HG02852 (cell line): ENCODE measurements around the gene THSD7B.
"Not testable (repeated sequence)": the region's sequence is repeated elsewhere in the genome, so short reads cannot be mapped to it uniquely, and the experiment has no call there.

ENCODE experiments used
- ATAC-seq: cut with Tn5 transposase; IDR thresholded peaks from one replicate; pipeline ENCODE4 v1.9.1; 2021; ENCODE audit warnings: mild to moderate bottlenecking, moderate library complexity; ENCODE audit not compliant: unreplicated experiment

THSD7B gene

DNA sequence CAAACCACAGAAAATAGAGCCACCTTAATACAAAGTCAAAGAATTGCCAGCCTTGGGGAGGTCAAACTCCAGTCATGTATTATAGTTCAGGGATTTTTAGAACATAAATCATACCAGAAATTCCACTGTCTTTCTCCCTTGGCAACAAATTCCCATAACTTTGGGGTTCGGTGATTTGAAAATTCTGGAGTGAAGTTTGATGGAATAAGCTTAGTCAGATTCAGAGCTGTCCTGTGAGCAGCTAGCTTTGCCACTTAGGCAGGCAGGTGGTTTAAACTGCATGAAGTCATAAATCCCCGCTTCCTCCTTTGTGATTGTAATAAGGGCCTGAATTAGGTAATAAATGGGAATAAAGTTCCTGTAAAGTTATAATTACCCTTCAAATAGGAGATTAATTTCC, 741.9 kb downstream of the THSD7B start:
- ATAC-seq: no peak

DNA sequence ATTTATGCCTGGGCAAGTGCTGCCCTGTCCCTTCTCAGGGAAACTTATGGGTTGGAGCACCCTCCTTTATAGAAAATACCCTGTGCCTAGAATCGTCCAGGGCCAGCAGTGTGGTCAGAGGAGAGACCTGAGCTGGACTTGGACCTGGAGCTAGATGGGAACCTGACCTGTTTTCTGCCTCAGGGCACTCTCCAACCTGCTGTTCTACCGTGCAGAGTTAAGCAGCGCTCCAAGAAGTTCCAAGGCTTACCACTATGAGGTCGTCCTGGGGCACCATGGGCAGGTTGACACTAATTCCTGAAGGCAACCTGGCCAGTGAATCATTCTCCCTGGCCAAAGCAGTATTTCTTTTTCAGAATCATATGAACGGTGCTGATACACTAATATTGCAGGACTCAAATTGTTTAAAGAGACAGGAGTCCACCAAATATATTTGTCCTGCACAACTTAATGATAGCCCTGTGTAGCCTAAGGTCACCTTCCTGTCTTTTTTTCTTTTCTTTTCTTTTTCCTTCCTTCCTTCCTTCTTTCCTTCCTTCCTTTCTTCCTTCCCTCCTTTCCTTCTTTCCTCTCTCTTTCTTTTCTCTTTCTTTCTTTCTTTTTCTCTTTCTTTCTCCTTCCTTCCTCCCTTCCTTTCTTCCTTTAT, 743.5 kb downstream of the THSD7B start:
- no peak for ATAC-seq

DNA sequence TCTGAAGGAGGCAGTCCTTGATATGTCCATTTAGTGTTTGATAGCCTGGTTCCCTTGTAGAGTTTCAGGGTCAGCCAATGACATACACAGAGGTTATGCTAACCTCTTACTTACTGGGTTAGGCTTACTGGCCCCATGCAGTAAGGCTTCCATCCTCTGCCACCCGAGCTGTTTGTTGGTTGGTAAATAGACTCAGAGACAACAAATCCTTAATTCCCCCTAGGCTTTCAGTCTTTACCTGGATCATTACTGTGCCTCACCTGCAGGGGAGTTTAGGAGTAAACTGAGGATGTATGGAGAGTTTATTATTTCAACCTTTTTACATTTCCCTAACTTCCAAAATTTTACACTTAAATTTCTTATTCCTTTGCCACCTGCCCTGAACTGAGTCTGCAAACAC, 746.2 kb downstream of the THSD7B start:
- no peak for ATAC-seq

DNA sequence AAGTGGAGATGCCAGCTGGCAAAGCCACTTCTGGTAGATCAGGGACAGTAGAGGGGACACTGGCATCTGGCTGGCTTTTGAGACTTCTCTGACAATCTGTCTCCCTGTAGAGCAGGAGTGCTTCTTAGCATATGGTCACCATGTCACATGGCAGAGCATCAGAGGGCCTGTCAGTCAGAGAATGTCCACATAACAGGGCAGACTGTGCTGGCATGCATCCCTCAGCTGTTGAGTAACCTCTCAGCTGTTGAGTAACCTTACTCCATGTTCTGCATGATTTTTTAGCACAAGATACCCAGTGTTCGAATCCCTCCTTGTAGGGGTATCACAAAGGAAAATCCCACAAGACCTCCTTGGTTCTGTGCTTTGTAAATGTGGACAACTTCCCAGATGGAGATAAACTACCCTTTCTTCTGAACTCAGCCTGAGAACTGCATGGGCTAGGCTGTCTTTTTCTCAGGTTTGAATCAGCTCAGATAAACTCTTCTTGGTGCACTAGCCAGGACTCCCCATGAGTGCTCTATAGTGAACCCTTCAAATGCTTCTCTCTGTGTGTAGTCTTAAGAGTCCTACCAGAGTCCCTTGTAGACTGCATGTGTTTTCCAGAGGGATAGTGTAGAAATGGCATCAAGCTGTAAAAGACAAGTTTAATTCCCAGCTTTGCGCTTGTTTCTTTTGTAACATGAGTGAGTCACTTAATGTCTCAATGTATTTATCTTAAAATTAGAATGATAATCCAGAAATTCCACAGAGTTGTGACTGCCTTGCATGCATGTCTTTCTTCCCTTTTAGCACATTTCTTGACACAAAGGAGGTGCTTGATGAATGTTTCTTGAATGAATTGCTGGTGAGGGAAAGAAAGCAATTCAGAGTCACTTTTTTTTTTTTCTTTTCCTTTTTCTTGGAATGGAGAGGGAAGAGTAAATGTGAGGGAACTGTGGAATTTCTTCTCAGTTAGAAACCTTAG, 756.6 kb downstream of the THSD7B start:
- ATAC-seq: no peak

DNA sequence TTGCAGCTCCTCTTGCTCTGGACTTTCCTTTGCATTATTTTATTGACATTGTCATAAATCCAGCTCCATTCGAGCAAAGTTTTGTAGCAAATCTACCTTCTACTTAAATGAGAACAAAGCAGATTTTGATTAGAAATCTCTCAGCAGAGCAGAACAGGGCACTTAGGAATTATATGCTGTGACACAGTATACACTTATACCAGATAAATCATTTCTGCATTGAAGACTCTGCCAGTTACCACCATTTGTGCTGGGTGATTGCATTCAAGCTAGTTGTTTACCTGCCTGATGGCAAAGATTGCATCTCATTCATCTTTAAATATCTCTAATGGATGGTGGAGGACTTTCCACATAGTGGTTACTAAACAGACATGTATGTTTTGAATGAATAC, 757.3 kb downstream of the THSD7B start:
- no peak for ATAC-seq

DNA sequence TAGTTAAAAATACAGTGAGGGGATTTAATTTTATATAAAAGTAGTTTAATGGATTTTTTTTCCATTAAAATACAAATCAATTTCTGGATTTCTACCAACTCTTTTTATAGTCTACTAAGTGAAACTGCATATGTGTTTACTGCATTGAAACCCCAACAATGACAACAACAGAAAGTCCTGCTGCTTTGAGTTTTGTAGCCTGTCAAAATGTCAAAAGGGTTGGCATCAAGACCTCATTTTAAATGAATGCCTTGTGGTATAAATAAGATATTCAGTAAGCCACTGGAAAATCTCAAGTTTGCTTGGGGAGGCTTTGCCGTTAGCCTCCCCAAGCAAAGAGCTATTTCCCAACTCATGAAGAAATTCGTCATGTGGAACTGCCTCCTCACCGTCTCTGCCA, 758.6 kb downstream of the THSD7B start:
- ATAC-seq: no peak

DNA sequence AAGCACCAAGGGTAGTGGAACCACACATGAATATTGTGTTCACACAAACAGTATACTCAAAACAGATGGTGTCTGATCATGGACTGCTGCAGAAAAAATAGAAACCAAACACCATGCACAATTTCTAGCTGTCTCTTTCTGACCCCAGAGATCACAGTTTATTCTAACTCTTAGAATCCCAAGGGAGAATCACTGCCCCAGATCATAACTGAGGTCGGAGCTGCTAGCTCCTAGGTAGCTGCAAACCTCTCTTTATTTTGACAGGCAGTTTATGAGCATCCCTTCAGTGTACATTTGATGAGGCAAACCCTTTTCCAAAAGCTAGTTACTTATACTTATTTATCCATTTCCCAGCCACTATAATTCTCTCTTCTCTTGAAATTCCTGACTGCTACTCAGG, 759.8 kb downstream of the THSD7B start:
- ATAC-seq: no peak

DNA sequence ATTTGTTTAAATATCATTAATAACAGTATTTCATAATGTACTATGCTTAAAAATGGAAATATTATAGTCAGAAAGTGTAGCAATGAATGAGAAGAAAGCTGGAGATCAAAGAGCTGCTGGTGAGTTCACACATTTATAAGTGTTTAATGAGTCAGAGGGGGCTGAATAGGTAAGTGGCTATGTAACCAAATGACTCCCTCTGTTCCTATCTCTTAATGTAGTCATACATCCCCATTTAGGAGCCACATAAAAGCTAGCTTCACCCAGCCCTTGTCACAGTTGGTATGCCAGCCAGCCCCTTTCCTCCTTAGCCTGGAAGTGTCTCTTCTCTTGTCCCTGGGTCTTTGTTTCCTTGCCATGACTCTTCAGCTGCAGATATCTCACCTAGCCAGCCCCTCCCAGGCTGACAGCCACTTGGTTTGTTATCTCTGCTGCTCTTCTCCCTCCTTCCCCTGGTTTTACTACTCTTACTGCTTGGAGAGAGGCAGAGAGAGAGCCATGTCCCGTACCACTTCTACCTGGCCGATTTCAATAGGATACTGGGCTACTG, 760.4 kb downstream of the THSD7B start:
- no peak for ATAC-seq

DNA sequence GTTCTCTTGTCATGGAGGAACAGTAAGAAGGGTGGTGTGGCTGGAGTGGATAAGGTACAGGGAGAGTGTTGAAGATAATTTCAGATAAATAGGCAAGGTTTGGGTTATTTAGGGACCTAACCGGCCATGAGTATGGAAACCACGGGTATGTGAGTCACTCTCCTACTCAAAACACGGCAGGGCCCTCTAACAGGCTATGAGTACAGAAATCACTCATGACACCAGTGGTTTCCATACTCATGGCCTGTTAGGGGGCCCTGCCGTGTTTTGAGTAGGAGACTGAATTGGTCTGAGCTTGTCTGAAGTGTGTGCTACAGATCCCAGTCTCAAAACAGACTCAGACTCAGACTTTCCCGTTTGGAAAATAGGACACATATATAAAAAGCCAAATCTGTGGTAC, 770.6 kb downstream of the THSD7B start:
- ATAC-seq: peak; percentile 64

DNA sequence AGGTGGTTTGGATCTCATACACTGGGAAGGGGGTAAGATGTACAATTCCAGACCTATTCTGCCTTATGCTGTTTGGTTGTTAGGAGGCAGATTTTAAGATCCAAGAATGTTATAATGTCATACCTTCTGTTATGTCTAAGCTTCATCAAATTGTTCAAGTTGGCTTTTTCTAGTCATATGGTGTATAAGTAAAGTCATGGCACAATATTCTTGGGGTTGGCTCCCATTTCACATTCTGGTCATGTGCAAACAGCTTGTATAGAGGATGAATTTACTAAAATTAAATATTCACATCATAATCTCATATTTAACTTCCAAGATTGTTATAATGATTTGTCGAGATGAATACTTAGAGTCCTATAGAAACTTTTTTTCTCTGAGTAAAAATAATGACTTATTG, 774.0 kb downstream of the THSD7B start:
- ATAC-seq: no peak

DNA sequence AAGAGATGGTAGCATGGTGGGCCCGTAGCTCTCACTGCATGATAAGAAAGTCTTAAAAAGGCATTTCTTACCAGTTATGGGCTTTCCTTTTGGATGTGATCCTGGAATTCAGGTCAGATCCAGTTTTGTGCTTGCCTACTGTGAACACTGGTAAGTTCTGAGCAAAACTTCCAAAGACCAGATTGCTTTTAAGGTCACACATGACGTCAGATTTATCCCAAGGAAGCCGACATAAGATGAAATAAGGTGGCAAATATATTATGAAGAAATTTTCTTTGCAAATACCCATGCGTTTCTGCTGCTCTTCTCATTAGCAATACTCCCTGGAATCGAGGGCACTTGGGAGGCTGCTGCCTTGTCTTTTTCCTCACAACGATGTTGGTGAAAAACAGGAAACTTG, 782.5 kb downstream of the THSD7B start:
- ATAC-seq: no peak

DNA sequence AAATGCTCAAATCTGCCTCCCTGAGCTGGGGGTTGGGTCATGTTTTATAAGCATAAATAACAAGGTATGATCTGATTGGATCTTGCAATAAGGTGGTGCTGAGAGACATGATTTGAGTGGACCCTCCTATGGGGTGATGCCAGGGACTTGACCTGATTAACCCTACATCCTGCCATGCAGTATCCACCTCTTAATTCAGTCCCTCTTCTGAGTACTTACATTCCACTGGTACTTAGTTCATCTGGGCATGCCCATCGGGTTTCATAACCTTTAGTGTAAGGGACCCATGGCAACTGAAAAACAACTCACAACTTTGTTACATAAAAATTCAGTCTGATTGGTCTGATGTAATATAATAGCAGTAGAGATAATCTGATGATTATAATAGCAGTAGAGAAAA, 801.0 kb downstream of the THSD7B start:
- ATAC-seq: no peak

DNA sequence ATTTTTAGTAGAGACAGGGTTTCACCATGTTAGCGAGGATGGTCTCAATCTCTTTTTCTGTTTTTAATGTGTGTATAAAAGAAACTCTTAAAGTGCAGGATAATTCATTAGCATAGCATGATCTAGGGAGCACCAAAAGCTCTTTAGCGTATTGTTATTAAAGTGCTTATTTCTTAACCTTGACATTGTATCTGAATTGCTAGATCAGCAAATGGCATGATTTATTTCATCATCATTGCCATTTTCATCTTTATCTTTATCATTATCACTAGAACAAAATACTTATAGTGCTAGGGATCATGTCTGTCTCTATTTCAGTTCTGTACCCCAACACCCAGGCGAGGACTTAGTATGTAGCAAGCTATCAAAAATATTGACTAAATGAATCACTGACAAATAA, 805.1 kb downstream of the THSD7B start:
- no peak for ATAC-seq

DNA sequence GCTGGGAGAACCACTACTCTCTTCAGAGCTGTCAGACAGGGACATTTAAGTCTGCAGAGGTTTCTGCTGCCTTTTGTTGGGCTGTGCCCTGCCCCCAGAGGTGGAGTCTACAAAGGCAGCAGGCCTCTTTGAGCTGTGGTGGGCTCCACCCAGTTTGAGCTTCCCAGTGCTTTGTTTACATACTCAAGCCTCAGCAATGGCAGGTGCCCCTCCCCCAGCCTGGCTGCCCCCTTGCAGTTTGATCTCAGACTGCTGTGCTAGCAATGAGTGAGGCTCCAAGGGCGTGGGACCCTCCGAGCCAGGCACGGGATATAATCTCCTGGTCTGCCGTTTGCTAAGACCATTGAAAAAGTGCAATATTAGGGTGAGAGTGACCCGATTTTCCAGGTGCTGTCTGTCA, 822.5 kb downstream of the THSD7B start:
- ATAC-seq: not testable (repeated sequence)

DNA sequence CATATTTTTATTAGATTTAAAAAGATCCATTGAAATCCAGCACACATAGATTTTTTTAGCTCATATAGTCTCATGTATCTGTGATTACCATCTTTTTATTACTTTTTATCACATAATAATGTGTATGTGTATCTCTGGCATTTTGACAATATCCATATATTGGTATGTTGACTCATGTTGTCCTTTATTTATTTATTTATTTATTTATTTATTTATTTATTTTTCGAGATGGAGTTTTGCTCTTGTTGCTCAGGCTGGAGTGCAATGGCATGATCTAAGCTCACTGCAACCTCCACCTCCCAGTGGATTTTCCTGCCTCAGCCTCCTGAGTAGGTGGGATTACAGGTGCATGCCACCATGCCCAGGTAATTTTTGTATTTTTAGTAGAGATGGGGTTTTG, 823.2 kb downstream of the THSD7B start:
- ATAC-seq: not testable (repeated sequence)

DNA sequence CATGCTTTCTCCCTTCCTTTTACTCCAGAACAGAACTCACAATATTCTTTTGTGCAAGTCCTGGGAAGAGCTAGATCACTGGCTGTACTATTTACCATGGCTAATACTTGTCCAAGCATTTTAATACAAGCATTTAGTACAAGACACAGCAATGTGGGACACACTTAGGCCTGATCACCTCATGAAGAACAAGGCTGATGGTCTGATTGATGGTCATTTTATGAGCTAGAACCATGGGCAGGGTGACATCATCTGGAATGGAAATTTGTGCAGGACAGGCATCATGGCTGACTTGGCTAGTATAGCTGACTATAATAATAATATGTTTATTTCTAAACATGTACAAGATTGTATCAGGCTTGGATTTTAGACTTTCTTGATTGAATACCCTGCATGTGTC, 824.8 kb downstream of the THSD7B start:
- no peak for ATAC-seq

DNA sequence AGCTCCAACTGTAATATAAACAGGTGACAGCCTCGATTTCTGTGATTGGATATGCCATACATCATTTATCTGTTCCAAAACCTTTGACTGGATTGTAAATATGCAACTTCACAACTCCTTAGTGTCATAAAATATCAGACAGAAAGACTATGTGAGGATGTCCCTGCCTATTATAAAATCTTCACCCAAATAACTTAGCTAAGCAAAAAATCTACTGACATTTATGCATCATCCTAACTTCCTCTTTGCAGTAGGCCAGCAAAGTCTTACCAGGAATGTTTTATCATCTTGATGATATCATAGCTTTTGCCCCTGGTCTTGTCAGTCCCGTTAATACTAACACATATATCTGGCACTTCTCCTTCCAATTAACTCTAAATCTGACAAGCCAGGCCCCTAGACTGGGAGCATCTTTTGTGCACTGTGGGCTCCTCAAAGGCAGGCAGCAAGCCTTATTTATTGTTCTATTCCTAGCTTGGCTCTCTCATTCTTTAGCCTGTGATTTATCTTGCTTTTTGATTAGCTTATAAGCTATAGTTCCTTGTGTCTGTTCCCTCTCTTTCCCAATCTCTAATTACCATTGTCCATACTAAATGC, 842.5 kb downstream of the THSD7B start:
- ATAC-seq: no peak

DNA sequence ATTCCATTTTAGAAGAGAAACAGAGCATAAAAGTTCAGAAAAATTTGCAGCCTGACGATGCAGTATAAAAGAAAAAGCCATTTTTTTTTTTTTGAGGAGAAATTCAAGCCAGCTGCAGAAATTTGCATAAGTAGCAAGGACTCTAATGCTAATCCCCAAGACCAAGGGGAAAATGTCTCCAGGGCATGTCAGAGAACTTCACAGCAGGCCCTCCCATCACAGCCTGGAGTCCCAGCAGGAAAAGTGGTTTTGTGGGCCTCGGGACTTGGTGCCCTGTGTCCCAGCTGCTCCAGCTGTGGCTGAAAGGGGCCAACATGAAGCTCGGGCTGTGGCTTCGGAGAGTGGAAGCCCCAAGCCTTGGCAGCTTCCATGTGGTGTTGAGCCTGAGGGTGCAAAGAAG, 873.6 kb downstream of the THSD7B start:
- no peak for ATAC-seq

DNA sequence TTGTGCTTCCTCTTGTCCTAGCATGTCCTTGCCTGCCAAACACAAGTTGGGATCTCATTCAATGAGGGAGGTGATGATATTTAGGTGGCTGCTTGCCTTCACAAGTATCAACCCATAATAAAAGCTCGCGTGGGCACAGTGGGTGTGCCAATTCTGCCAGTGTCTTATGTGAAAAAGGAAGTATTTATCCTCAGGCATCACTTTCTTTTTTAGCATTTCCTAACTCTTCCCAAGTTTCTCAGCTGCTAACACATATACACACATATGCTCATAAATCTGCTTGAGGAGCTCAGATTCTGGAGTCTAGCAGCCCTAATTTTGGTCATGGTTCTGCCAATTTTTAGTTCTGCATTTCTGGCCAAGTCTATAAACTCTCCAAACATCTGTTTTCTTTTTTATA, 879.4 kb downstream of the THSD7B start:
- ATAC-seq: no peak

DNA sequence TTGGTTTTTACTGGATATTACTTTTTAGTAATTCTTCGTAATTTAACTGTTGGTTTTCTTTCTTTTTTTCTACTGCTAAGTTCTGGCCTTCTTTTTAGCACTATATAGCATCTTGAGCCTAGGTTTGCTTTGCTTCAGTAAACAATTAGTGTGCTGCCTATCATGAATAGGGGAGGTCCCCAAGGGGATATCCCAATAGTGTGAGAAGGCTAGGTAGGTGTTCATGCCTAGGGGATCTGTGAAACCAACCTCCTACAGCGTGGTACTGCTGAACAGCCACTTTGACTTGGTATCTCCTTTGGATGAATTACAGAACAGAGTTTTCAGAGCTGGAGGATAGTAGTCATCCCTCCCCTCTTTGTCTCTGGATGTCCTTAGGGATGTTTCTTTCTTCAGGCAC, 888.7 kb downstream of the THSD7B start:
- no peak for ATAC-seq

DNA sequence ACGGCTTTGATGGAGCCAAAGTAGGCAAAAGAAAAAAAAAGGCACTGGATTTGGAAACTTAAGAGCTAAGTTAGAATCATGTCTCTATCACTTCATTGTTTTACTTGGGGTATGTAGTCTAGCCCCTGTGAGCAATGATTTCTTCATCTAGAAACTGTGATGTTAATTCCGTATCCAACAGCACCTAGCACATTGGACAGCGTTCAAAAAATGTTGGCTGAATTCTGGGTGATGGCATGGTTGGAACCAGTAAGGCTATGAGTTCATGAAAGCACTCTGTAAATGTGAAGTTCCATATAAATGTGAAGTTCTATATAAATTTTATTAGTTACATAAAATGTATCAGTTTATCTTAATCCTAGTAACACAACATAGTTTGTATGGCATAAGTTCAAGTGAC, 890.5 kb downstream of the THSD7B start:
- ATAC-seq: no peak

DNA sequence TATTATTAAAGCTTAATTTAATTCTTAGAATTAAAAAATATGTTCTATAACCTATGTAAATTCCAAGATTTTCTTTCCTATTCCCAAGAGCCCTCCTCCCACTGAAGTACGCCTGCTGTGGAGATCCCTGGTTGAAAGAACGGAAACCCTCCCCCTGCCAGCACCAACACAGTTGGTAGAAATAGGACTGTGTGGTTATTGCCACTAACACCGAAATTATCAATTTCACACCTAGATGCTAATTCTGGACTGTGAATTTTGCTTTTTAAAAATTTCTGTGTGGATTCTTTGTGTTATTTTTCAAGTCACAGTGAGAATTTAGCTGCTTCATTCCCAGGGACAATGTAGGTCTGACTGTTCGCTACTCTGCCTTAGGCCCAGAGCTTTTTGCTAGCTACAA, 893.1 kb downstream of the THSD7B start:
- no peak for ATAC-seq
